ENCODE measurements around the gene TBCD.

DNA sequence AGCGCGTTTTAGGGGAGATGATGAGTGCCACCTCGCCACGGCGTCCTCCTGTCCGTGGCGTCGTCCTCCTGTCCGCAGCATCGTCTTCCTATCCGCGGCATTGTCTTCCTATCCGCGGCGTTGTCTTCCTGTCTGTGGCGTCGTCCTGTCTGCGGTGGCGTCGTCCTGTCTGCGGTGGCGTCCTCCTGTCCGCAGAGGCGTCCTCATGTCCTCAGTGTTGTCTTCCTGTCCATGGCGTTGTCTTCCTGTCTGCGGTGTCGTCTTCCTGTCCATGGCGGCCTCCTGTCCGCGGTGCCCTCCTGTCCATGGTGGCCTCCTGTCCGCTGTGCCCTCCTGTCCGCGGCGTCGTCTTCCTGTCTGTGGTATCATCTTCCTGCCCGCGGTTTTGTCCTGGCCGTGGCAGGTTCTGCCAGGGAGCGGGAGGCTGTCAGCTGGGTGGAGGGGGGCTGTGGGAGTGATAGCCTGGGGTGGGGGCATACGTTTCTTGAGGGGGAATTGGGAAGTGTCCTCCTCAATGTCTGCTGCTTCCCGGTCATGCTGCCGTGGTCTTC lies 30.9 kb downstream of the TBCD start:
- TF ChIP-seq, protein P1, sequence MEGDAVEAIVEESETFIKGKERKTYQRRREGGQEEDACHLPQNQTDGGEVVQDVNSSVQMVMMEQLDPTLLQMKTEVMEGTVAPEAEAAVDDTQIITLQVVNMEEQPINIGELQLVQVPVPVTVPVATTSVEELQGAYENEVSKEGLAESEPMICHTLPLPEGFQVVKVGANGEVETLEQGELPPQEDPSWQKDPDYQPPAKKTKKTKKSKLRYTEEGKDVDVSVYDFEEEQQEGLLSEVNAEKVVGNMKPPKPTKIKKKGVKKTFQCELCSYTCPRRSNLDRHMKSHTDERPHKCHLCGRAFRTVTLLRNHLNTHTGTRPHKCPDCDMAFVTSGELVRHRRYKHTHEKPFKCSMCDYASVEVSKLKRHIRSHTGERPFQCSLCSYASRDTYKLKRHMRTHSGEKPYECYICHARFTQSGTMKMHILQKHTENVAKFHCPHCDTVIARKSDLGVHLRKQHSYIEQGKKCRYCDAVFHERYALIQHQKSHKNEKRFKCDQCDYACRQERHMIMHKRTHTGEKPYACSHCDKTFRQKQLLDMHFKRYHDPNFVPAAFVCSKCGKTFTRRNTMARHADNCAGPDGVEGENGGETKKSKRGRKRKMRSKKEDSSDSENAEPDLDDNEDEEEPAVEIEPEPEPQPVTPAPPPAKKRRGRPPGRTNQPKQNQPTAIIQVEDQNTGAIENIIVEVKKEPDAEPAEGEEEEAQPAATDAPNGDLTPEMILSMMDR (IDR thresholded peaks at IDR 0.05): no peak
- no peak for TF ChIP-seq ZFX (IDR thresholded peaks at IDR 0.05; ENCODE audit: borderline replicate concordance)

All from 22Rv1 (cell line).